Upper lobe of left lung (tissue), 4 donors: Measurements from ENCODE around the gene PLCB4.

Experiments
- EP300 ChIP-seq, 4 donors: sonication (generic); formaldehyde crosslinking; IDR thresholded peaks; one replicate each; pipeline ENCODE4 v1.5.1; 2017; ENCODE audit warnings: antibody characterized with exemption in 4 of 4, control low read depth in 2 of 4
- POLR2A ChIP-seq, 4 donors: fragments of 450-650 bp; IDR thresholded peaks; one replicate each; pipeline ENCODE4 v1.5.1; 2016 to 2017; ENCODE audit warnings: antibody characterized with exemption in 4 of 4, mild to moderate bottlenecking in 2 of 4
- POLR2AphosphoS5 ChIP-seq, 2 donors: sonication (generic); formaldehyde crosslinking; IDR thresholded peaks; one replicate each; pipeline ENCODE4 v1.5.1; 2017; ENCODE audit warnings: antibody characterized with exemption in 2 of 2
- TF ChIP-seq, protein P1 (sequence below), 6 experiments: fragments of 450-650 bp in 4 of 6; fragments of 200-600 bp in 2 of 6; sonication (generic) in 2 of 6; IDR thresholded peaks; one replicate each; pipeline ENCODE4 v1.5.1; 2016 to 2019; ENCODE audit warnings: antibody characterized with exemption in 6 of 6

DNA sequence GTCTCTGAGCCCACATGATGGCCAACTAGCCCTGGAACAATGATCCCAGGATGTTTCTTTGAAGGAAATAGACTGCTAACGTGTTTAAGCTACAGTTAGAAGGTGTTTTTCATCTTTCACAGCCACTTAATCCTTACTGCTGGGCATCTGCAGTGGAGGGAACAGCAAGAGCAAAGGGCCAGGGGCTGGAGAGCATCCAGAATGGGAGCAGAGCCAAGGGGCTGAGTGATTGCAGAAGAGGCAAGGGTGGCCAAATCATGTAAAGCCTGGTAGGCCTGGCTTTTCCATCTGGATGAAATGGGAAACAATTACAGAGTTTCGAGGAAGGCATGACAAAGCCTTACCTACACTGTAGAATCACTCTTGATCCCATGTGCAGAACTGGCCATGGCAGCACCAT is 426.8 kb downstream of the PLCB4 start:
- TF ChIP-seq, protein P1, sequence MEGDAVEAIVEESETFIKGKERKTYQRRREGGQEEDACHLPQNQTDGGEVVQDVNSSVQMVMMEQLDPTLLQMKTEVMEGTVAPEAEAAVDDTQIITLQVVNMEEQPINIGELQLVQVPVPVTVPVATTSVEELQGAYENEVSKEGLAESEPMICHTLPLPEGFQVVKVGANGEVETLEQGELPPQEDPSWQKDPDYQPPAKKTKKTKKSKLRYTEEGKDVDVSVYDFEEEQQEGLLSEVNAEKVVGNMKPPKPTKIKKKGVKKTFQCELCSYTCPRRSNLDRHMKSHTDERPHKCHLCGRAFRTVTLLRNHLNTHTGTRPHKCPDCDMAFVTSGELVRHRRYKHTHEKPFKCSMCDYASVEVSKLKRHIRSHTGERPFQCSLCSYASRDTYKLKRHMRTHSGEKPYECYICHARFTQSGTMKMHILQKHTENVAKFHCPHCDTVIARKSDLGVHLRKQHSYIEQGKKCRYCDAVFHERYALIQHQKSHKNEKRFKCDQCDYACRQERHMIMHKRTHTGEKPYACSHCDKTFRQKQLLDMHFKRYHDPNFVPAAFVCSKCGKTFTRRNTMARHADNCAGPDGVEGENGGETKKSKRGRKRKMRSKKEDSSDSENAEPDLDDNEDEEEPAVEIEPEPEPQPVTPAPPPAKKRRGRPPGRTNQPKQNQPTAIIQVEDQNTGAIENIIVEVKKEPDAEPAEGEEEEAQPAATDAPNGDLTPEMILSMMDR (IDR thresholded peaks at IDR 0.05): no peak
- no peak for TF ChIP-seq POLR2A (IDR thresholded peaks at IDR 0.05)
- TF ChIP-seq EP300 (IDR thresholded peaks at IDR 0.05): no peak
- TF ChIP-seq POLR2AphosphoS5 (IDR thresholded peaks at IDR 0.05): no peak
